Erythroblast (primary cell): ENCODE measurements around the gene VIPR2.

Source experiments
- GATA1 ChIP-seq: IDR thresholded peaks from 2 replicates; pipeline ENCODE4 v1.6.1; 2011; ENCODE audit warnings: low read depth, mild to moderate bottlenecking, control low read depth, low read length, moderate library complexity
- POLR2A ChIP-seq: IDR thresholded peaks from 2 replicates; pipeline ENCODE4 v1.6.1; 2011; ENCODE audit warnings: mild to moderate bottlenecking, low read length

GRCh38 chr7:159013181-159013690 is 131.4 kb downstream of the VIPR2 start:
- TF ChIP-seq POLR2A, result no peak
- TF ChIP-seq GATA1, result no peak
